Neuron (in vitro differentiated cells): ENCODE data around the gene TIAM2.

Experiments
- H2AFZ ChIP-seq: one replicate; pipeline ENCODE4 v1.6.1; 2013; ENCODE audit warnings: low read depth, mild to moderate bottlenecking, inconsistent platforms, low read length, moderate library complexity
- H3K27me3 ChIP-seq: one replicate; pipeline ENCODE4 v1.6.1; 2013; ENCODE audit warnings: low read length; ENCODE audit not compliant: insufficient read depth
- H3K36me3 ChIP-seq: one replicate; pipeline ENCODE4 v1.6.1; 2013; ENCODE audit warnings: low read length; ENCODE audit not compliant: insufficient read depth
- H3K4me1 ChIP-seq: one replicate; pipeline ENCODE4 v1.6.1; 2013; ENCODE audit warnings: low read length; ENCODE audit not compliant: insufficient read depth
- H3K4me3 ChIP-seq: 2 replicates; pipeline ENCODE4 v1.5.1; 2013; ENCODE audit warnings: mild to moderate bottlenecking, low read length, moderate library complexity
- H3K9me3 ChIP-seq: one replicate; pipeline ENCODE4 v1.6.1; 2013; ENCODE audit warnings: low read length

The TIAM2 gene

GRCh38 chr6:155248008-155249001, 253.2 kb downstream of the TIAM2 start:
- no peaks in the 10 kb centered on the region for H3K9me3 ChIP-seq
- H3K4me3 ChIP-seq = no peak overlapping the region
- H3K27me3 ChIP-seq = no peaks in the 10 kb centered on the region
- H3K36me3 ChIP-seq = peaks cover 78% of the 10 kb centered on the region
- H2AFZ ChIP-seq = no peak overlapping the region
- H3K4me1 ChIP-seq = no peaks in the 10 kb centered on the region

GRCh38 chr6:155250701-155251381, 255.7 kb downstream of the TIAM2 start:
- Histone ChIP-seq H3K4me1 (no peaks in the 10 kb centered on the region), H2AFZ (no peak overlapping the region), H3K36me3 (peaks cover 85% of the 10 kb centered on the region), H3K27me3 (no peaks in the 10 kb centered on the region), H3K4me3 (no peak overlapping the region), H3K9me3 (no peaks in the 10 kb centered on the region)

DNA sequence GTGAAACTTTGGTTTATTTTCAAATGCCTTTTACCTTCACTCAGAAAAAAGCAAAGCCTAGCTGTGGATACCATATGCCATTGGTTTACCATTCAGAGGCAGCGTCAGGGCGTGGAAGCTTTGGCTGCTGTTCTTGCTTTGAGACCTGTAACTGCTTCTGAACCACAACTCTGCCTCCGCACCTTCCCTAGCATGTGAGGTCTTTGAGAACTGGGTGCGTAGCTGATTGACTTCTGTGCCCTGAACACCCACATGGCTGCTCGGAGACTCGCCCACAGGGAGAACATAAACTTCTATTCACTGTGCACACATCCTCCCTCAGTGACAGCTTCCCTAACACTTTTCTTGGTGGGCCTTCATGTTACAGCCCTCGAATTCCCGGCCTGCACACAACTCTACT, 257.5 kb downstream of the TIAM2 start:
- Histone ChIP-seq H2AFZ (no peak overlapping the region), H3K36me3 (peaks cover 90% of the 10 kb centered on the region)

DNA sequence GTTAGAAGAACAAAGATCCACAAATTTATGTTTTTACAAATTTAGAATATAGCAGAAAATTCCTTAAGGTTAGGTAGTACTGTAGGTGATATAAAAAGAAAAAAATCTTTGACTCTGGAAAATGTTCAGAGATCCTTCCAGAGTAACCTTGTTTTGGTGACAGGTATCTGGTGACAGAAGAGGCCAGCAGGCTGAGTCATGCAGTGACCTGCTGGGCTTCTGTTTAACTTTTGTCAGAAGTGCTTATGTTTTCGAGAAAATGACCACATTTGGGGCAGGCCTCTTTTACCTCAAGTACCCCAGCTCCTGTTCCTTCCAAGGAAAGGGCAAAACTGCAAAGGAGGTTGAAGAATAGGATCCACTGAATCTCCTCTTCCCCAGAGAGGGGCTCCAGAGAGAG, 258.2 kb downstream of the TIAM2 start:
- no peaks in the 10 kb centered on the region for H3K4me1 ChIP-seq
- no peaks in the 10 kb centered on the region for H3K27me3 ChIP-seq
- H3K9me3 ChIP-seq = no peaks in the 10 kb centered on the region
- no peak overlapping the region for H2AFZ ChIP-seq
- H3K36me3 ChIP-seq = peaks cover 91% of the 10 kb centered on the region
- no peak overlapping the region for H3K4me3 ChIP-seq

More for the DNA sequence above, 257.5 kb downstream of the TIAM2 start:
- H3K4me3 ChIP-seq = no peak overlapping the region
- H3K9me3 ChIP-seq = no peaks in the 10 kb centered on the region
- no peaks in the 10 kb centered on the region for H3K27me3 ChIP-seq
- H3K4me1 ChIP-seq = no peaks in the 10 kb centered on the region

GRCh38 chr6:155254139-155254538, 259.0 kb downstream of the TIAM2 start:
- H3K27me3 ChIP-seq = no peaks in the 10 kb centered on the region
- H3K9me3 ChIP-seq = no peaks in the 10 kb centered on the region
- H3K36me3 ChIP-seq = peaks cover 93% of the 10 kb centered on the region
- H3K4me3 ChIP-seq = no peak overlapping the region
- no peaks in the 10 kb centered on the region for H3K4me1 ChIP-seq
- no peak overlapping the region for H2AFZ ChIP-seq

DNA sequence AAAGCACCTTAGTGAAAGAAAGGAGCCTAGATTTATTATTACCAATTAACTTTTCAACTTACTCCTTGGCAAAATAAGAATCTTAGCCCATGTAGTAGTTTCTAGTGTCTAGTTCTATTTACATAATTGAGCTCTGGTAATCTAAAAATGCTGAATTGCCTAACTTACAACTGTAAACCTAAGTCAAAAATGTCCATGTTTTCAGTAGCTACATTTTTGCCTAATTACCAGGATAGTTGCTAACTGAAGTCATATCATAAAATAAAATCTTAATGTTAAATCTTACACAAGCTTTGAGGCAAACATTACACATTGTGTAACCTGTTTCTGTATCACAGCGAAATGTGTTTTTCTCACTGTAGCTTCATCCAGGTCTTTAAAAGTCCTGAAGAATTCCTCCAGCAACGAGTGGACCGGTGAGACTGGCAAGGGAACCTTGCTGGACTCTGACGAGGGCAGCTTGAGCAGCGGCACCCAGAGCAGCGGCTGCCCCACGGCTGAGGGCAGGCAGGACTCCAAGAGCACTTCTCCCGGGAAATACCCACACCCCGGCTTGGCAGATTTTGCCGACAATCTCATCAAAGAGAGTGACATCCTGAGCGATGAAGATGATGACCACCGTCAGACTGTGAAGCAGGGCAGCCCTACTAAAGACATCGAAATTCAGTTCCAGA, 261.1 kb downstream of the TIAM2 start:
- Histone ChIP-seq H3K4me3 (no peak overlapping the region), H3K36me3 (peaks cover 85% of the 10 kb centered on the region), H3K27me3 (no peaks in the 10 kb centered on the region), H3K9me3 (no peaks in the 10 kb centered on the region), H3K4me1 (peaks cover 2% of the 10 kb centered on the region), H2AFZ (no peak overlapping the region)

DNA sequence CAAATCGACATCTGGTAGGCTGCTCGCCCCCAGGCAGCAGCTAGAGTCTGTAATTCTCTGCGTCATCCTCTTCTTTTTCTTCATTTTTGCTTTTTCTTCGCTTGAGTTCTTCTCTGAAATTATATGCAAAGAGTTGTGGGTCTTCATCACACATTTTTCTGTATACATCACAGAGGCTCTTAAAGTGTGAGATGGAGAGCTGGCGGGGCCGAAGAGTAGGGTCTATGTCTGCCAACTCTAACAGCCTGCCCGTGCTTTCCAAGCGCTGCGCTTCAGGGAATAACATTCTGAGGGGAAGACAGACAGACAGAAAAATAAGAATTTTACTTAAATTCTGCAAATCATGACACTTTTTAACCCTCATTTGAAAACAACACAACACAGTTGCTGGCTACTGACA, 262.7 kb downstream of the TIAM2 start:
- Histone ChIP-seq H3K9me3 (no peaks in the 10 kb centered on the region), H3K36me3 (peaks cover 70% of the 10 kb centered on the region), H2AFZ (no peak overlapping the region), H3K27me3 (no peaks in the 10 kb centered on the region), H3K4me1 (peaks cover 7% of the 10 kb centered on the region), H3K4me3 (no peak overlapping the region)

DNA sequence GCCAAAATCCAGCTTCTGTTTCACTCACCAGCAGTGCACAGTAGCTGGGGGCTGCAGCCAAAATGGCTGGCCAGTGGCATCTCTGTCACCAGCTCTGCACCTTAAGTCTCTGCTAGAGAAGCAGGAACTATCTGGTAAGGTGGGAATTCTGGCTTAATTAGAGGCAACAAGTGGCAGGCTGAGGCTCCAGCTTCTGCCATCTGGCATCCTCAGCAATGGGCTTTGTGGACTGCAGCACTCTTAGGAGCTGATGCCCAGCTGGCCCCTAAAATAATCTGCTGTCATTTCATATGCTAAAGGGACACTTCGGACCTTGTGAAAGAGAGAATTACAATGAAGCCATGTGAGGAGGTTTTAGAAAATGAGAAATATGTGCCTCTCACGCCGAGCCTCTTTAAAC, 264.1 kb downstream of the TIAM2 start:
- H3K36me3 ChIP-seq = peaks cover 57% of the 10 kb centered on the region
- H3K27me3 ChIP-seq = no peaks in the 10 kb centered on the region
- no peaks in the 10 kb centered on the region for H3K9me3 ChIP-seq
- no peak overlapping the region for H2AFZ ChIP-seq
- H3K4me3 ChIP-seq = no peak overlapping the region
- H3K4me1 ChIP-seq = peaks cover 14% of the 10 kb centered on the region

- Histone ChIP-seq H3K4me3 (no peak overlapping the region), H3K9me3 (no peaks in the 10 kb centered on the region), H2AFZ (no peak overlapping the region), H3K27me3 (no peaks in the 10 kb centered on the region), H3K36me3 (peaks cover 50% of the 10 kb centered on the region), H3K4me1 (peaks cover 14% of the 10 kb centered on the region)
These were observed 264.8 kb downstream of the TIAM2 start for GRCh38 chr6:155259897-155260296.

DNA sequence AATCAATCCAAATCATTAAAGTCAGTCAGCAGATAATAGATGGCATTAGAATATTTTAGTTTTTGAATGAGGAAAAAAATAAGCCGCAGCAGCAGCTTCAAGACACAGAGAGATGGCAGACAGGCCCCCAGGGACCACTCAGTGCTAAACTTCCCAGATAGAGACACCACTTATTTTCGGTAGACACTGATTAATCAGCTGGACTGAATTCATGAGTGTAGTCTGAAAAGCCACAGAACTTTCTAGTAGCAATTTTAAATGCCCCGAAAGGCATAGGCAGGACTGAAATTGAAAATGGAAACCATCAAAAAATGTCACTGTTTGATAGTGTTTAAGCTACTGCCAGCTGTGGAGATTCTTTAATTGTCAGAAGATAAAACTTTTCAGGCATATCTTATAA, 265.6 kb downstream of the TIAM2 start:
- H3K4me3 ChIP-seq = no peak overlapping the region
- peaks cover 14% of the 10 kb centered on the region for H3K4me1 ChIP-seq
- H2AFZ ChIP-seq = no peak overlapping the region
- H3K36me3 ChIP-seq = peaks cover 42% of the 10 kb centered on the region
- no peaks in the 10 kb centered on the region for H3K27me3 ChIP-seq
- no peaks in the 10 kb centered on the region for H3K9me3 ChIP-seq

GRCh38 chr6:155261111-155261900, 266.2 kb downstream of the TIAM2 start:
- Histone ChIP-seq H3K4me1 (peaks cover 14% of the 10 kb centered on the region), H2AFZ (no peak overlapping the region), H3K36me3 (peaks cover 38% of the 10 kb centered on the region), H3K9me3 (no peaks in the 10 kb centered on the region), H3K4me3 (no peak overlapping the region), H3K27me3 (no peaks in the 10 kb centered on the region)

DNA sequence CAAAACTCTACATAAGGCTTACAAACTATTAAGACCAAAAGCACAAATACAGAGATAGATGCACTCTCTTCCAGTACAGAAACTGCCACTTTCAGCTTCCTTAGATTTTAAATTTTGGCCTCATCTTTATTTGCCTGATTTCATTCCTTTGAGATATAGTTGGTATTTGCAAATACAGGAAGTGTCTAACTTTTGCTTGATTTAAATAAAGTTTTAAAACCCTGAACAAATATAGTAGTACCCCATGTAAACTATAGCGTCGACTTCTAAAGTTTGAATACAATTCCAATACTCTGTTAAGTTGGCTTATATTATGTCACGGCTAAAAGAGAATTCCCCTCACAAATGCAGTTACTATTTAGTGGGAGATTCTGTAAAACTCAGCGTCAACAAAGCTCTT, 267.5 kb downstream of the TIAM2 start:
- H3K4me1 ChIP-seq = peaks cover 14% of the 10 kb centered on the region
- no peaks in the 10 kb centered on the region for H3K27me3 ChIP-seq
- no peak overlapping the region for H3K4me3 ChIP-seq
- H3K36me3 ChIP-seq = peaks cover 26% of the 10 kb centered on the region
- no peaks in the 10 kb centered on the region for H3K9me3 ChIP-seq
- no peak overlapping the region for H2AFZ ChIP-seq
